K562 (cell line): ENCODE results near the gene LRRC3B. TPM values are rescaled to one million over a fixed set of nuclear protein-coding genes. Genes with fewer than 3 reads are reported as not detected.

Experiments used
- ATAC-seq: fragments of 200-7000 bp; cut with Tn5 transposase; 3 replicates; pipeline ENCODE4 v1.9.1; 2020; ENCODE audit warnings: moderate library complexity
- BruUV-seq: library from RNA; stranded (reverse); fragments of 400-500 nt; replicated peaks from 2 replicates; lab custom pipeline; 2021; lab: Mats Ljungman, UMichigan
- CTCF ChIA-PET: fragments of 300-600 bp; formaldehyde crosslinking; extraction: SDS; loops from one replicate; lab custom pipeline; 2021; ENCODE audit warnings: low intra/inter-chr PET ratio; lab: Yijun Ruan, JAX
- POLR2A ChIA-PET: fragments of 300-600, 350-650 bp; sonication (Branson Sonifier 250); formaldehyde crosslinking; extraction: SDS; loops from one replicate; lab custom pipeline; 2021; ENCODE audit warnings: antibody characterized with exemption, inconsistent platforms; lab: Yijun Ruan, JAX
- DNase-seq, 4 experiments: peaks; one replicate each; pipeline versions ENCODE4 v3.0.0 to v3.0.0-alpha.2; 2011 to 2018; ENCODE audit warnings: low spot score in 3 of 4, mixed read lengths in 3 of 4; ENCODE audit errors: extremely low read depth in 1 of 4
- FAIRE-seq: peaks from 2 replicates; lab custom pipeline; 2011; peaks lifted over from hg19 to GRCh38; lab: Jason Lieb, UNC
- H2AFZ ChIP-seq: 2 replicates; pipeline ENCODE4 v1.6.0; 2011; ENCODE audit warnings: low read depth, low read length, control low read depth, inconsistent platforms
- H3K27ac ChIP-seq: fragments of 200-600 bp; 3 replicates; pipeline ENCODE4 v1.8.0; 2011; ENCODE audit warnings: low read depth, mild to moderate bottlenecking, control low read depth, inconsistent platforms, low read length, moderate library complexity, mixed read lengths; ENCODE audit errors: extremely low read depth
- H3K27me3 ChIP-seq, 2 experiments: fragments of 300-600 bp in 1 of 2; 2 replicates in 1 of 2; 3 replicates in 1 of 2; pipeline versions ENCODE4 v1.6.0 to v1.8.0; 2011; ENCODE audit warnings: inconsistent platforms in 2 of 2, low read length in 2 of 2, mild to moderate bottlenecking in 1 of 2, mixed read lengths in 1 of 2, moderate library complexity in 1 of 2; ENCODE audit not compliant: control insufficient read depth in 2 of 2, insufficient read depth in 2 of 2
- H3K36me3 ChIP-seq: fragments of 300-600 bp; 3 replicates; pipeline ENCODE4 v1.8.0; 2011; ENCODE audit warnings: mild to moderate bottlenecking, low read length, inconsistent platforms; ENCODE audit not compliant: control insufficient read depth, insufficient read depth
- H3K4me1 ChIP-seq, 2 experiments: fragments of 200-600 bp in 1 of 2; replicated peaks in 1 of 2; 2 replicates in 1 of 2; 3 replicates in 1 of 2; pipeline versions ENCODE4 v1.5.1 to v1.8.0; 2011; ENCODE audit warnings: inconsistent platforms in 2 of 2, low read length in 2 of 2, mild to moderate bottlenecking in 1 of 2, mixed read lengths in 1 of 2, moderate library complexity in 1 of 2; ENCODE audit not compliant: control insufficient read depth in 2 of 2, insufficient read depth in 2 of 2
- H3K4me2 ChIP-seq: 2 replicates; pipeline ENCODE4 v1.6.1; 2011; ENCODE audit warnings: low read length, control low read depth, inconsistent platforms, mixed read lengths; ENCODE audit not compliant: insufficient read depth
- H3K4me3 ChIP-seq: fragments of 200-600 bp; sonication (generic), shearing (Covaris generic); 2 replicates; pipeline ENCODE4 v1.5.1; 2016; ENCODE audit warnings: control low read depth, inconsistent platforms
- H3K79me2 ChIP-seq: fragments of 200-600 bp; 3 replicates; pipeline ENCODE4 v1.8.0; 2011; ENCODE audit warnings: low read length, inconsistent platforms; ENCODE audit not compliant: control insufficient read depth, insufficient read depth
- H3K9ac ChIP-seq, 2 experiments: 2 replicates each; pipeline versions ENCODE4 v1.6.0 to v1.6.1; 2011; ENCODE audit warnings: low read depth in 2 of 2, low read length in 2 of 2, control low read depth in 1 of 2, inconsistent platforms in 1 of 2, mild to moderate bottlenecking in 1 of 2, mixed read lengths in 1 of 2; ENCODE audit not compliant: insufficient read depth in 1 of 2
- H3K9me1 ChIP-seq: one replicate; pipeline ENCODE4 v1.6.0; 2011; ENCODE audit warnings: inconsistent platforms, mild to moderate bottlenecking, low read length, moderate library complexity; ENCODE audit not compliant: control insufficient read depth, insufficient read depth
- H3K9me3 ChIP-seq: replicated peaks from 2 replicates; pipeline ENCODE4 v1.5.1; 2011; ENCODE audit warnings: low read depth, low read length, inconsistent platforms; ENCODE audit not compliant: control insufficient read depth, insufficient read depth
- H4K20me1 ChIP-seq: replicated peaks from 2 replicates; pipeline ENCODE4 v1.6.1; 2011; ENCODE audit warnings: low read length, inconsistent platforms, mixed read lengths; ENCODE audit not compliant: control insufficient read depth, insufficient read depth
- BMI1 ChIP-seq: fragments of 150-350 bp; IDR thresholded peaks from 2 replicates; pipeline ENCODE4 v1.6.1; 2014; ENCODE audit warnings: low read length
- DDX20 ChIP-seq: fragments of 450-650 bp; IDR thresholded peaks from 2 replicates; pipeline ENCODE4 v1.6.1; 2016; ENCODE audit warnings: missing genetic modification characterization, low read depth, mild to moderate bottlenecking, missing compliant biosample characterization, moderate library complexity
- DNMT1 ChIP-seq: fragments of 450-650 bp; IDR thresholded peaks from 2 replicates; pipeline ENCODE4 v1.6.1; 2016; ENCODE audit warnings: antibody characterized with exemption, mild to moderate bottlenecking
- HES1 ChIP-seq: fragments of 450-650 bp; IDR thresholded peaks from 2 replicates; pipeline ENCODE4 v1.6.1; 2016; ENCODE audit warnings: low read depth, mild to moderate bottlenecking, moderate library complexity
- HMG20B ChIP-seq: fragments of 250-450 bp; sonication (Bioruptor Pico); IDR thresholded peaks from 2 replicates; pipeline ENCODE4 v1.5.0; 2021; ENCODE audit warnings: mild to moderate bottlenecking
- KLF10 ChIP-seq: fragments of 250-450 bp; sonication (Bioruptor Pico); IDR thresholded peaks from 2 replicates; pipeline ENCODE4 v1.6.1; 2021; ENCODE audit warnings: matching md5 sums
- MYC ChIP-seq, 2 experiments: fragments of 250-450 bp in 1 of 2; sonication (Bioruptor Pico) in 1 of 2; IDR thresholded peaks; 2 replicates each; pipeline versions ENCODE4 v1.5.1 to v1.6.1; 2012 to 2021; ENCODE audit warnings: low read depth in 2 of 2, borderline replicate concordance in 1 of 2, improper control_type of control experiment in 1 of 2, low read length in 1 of 2, mild to moderate bottlenecking in 1 of 2, moderate library complexity in 1 of 2
- NR4A1 ChIP-seq, 2 experiments: fragments of 250-450 bp in 1 of 2; fragments of 450-650 bp in 1 of 2; sonication (Bioruptor Pico) in 1 of 2; IDR thresholded peaks; 2 replicates each; pipeline versions ENCODE4 v1.4.0 to v1.6.1; 2016 to 2020; ENCODE audit warnings: mild to moderate bottlenecking in 2 of 2, missing compliant biosample characterization in 1 of 2, missing genetic modification characterization in 1 of 2, moderate library complexity in 1 of 2
- OTX1 ChIP-seq: fragments of 450-650 bp; formaldehyde crosslinking; IDR thresholded peaks from 2 replicates; pipeline ENCODE4 v1.4.0; 2022; ENCODE audit warnings: mild to moderate bottlenecking
- RAD51 ChIP-seq: fragments of 450-650 bp; IDR thresholded peaks from 2 replicates; pipeline ENCODE4 v1.7.1; 2016; ENCODE audit warnings: low read depth, mild to moderate bottlenecking, borderline replicate concordance
- RBM39 ChIP-seq: fragments of 200-400 bp; formaldehyde crosslinking; optimal IDR thresholded peaks from 2 replicates; pipeline ENCODE3; 2018; ENCODE audit warnings: low read depth, low read length
- ZNF134 ChIP-seq: fragments of 250-450 bp; sonication (Bioruptor Pico); conservative IDR thresholded peaks from 2 replicates; pipeline ENCODE4 v1.4.0; 2020
- ZNF644 ChIP-seq: fragments of 200-800 bp; sonication (Bioruptor generic); IDR thresholded peaks from 2 replicates; pipeline ENCODE4 v1.6.1; 2016; ENCODE audit warnings: low read depth, missing genetic modification characterization, missing compliant biosample characterization
- WGBS: fragments of 100-300 bp; shearing (Covaris generic); methylation state at CpG from one replicate; pipeline ENCODE4 v1.1.6; 2016; ENCODE audit warnings: low coverage, mixed read lengths; ENCODE audit not compliant: insufficient coverage; ENCODE audit errors: missing lambda C conversion rate; 5-methylcytosine and 5-hydroxymethylcytosine counted together
- in situ Hi-C: fragments of 300-500 bp; cut with MboI; formaldehyde crosslinking; loops from 4 replicates; pipeline ENCODE4 v1.15.0; 2018; ENCODE audit warnings: inconsistent platforms, mixed read lengths
- intact Hi-C: fragments of 100-400 bp; cut with micrococcal nuclease; formaldehyde crosslinking; loops from 2 replicates; pipeline ENCODE4 v1.14.2; 2022
- polyA plus RNA-seq, 8 experiments: library from polyadenylated mRNA; depleted of rRNA in 4 of 8; stranded (reverse) in 5 of 8; unstranded in 3 of 8; fragments of >200 nt; fragmentation: Nextera tagmentation in 2 of 8; fragmentation: Illumina TruSeq in 1 of 8; extraction: Ambion mirVana in 2 of 8; extraction: Trizol in 1 of 8; gene quantifications; 2 replicates each; pipeline versions ENCODE4 v1.2.1 to v1.2.3, GENCODE V29; 2011 to 2014; ENCODE audit warnings: inconsistent platforms in 1 of 8, missing spikeins in 1 of 8
- total RNA-seq, 7 experiments: library from RNA; depleted of rRNA in 6 of 7; stranded (reverse); fragments of >200 nt in 6 of 7; fragmentation: Illumina TruSeq in 2 of 7; extraction: Trizol in 2 of 7; gene quantifications; 2 replicates each; pipeline versions ENCODE4 v1.2.1 to v1.2.3, GENCODE V29; 2011 to 2021; ENCODE audit warnings: low replicate concordance in 1 of 7
- TF ChIP-seq, protein P1 (sequence below): fragments of 250-450 bp; sonication (Bioruptor Pico); IDR thresholded peaks from 2 replicates; pipeline ENCODE4 v1.8.0; 2022; ENCODE audit warnings: inconsistent platforms

Gene LRRC3B
- total and polyA plus RNA-seq, 9 of the 15 experiments (the other 6 are each of a cell fraction or from before 2014, with no cell fraction given), result under 0.01 to 0.33 TPM; not detected in 7

- ChIA-PET POLR2A (no interaction called here), CTCF (no interaction called here)
- Histone ChIP-seq H3K9me3 (peaks cover 3% of the 10 kb centered on the region), H3K27ac (no peak overlapping the region), H2AFZ (no peak overlapping the region), H3K9ac (no peak overlapping the region), H3K4me3 (no peak overlapping the region), H3K4me1 (no peaks in the 10 kb centered on the region), H3K4me2 (no peak overlapping the region), H3K27me3 (no peaks in the 10 kb centered on the region), H4K20me1 (no peaks in the 10 kb centered on the region), H3K79me2 (no peaks in the 10 kb centered on the region), H3K36me3 (no peaks in the 10 kb centered on the region), H3K9me1 (no peaks in the 10 kb centered on the region)
- FAIRE-seq (no peak), DNase-seq (no peak), ATAC-seq (no peak)
- in situ Hi-C loops (no loop called here), intact Hi-C loops (no loop called here)
- BruUV-seq, result no TSS peak
- TF ChIP-seq BMI1, result no peak
- no peak for TF ChIP-seq DDX20 (tag)
- TF ChIP-seq NR4A1 (CRISPR knock-in tag; IDR thresholded peaks at IDR 0.05), result no peak
- TF ChIP-seq NR4A1 (tag; IDR thresholded peaks at IDR 0.05), result no peak
- no peak for TF ChIP-seq HES1
- TF ChIP-seq DNMT1, result no peak
- no peak for TF ChIP-seq KLF10 (CRISPR knock-in tag)
- WGBS, result 0% methylated on average over 1 of the region's 1 CpG
These were observed 43.5 kb upstream of the LRRC3B start for GRCh38 chr3:26579116-26579515.

DNA sequence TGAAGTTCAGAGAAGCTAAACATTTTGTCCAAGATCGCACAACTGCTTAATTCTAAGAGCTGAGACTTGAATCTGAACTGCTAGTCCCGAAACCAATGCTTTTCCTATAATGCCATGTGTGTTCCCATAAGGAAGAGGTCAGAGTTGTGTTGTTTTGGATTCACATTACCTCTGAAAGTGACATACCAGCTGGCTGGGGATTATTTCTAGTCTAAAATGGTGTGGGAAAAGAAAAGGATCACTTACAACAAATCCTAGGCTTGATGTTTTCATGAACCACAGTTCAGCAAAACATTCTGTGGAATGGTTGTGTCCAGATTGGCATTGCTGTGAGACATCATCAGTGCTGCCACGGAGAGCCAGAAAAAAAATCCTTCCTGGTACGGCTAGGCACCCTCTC, 35.0 kb upstream of the LRRC3B start:
- Histone ChIP-seq H3K4me1 (no peaks in the 10 kb centered on the region), H3K9me1 (no peaks in the 10 kb centered on the region), H3K27ac (no peak overlapping the region), H3K4me2 (no peak overlapping the region), H2AFZ (no peak overlapping the region), H3K4me3 (no peak overlapping the region), H3K27me3 (no peaks in the 10 kb centered on the region), H4K20me1 (no peaks in the 10 kb centered on the region), H3K79me2 (no peaks in the 10 kb centered on the region), H3K9me3 (no peaks in the 10 kb centered on the region; the same call in 1 of the 2 replicates), H3K36me3 (no peaks in the 10 kb centered on the region), H3K9ac (no peak overlapping the region)
- in situ Hi-C loops, result no loop called here
- no peak for FAIRE-seq
- 0% methylated on average over 4 of the region's 4 CpGs for WGBS
- CTCF ChIA-PET, result no interaction called here
- BruUV-seq, result no TSS peak
- intact Hi-C loops, result no loop called here
- no peak for ATAC-seq
- POLR2A ChIA-PET, result no interaction called here
- no peak for DNase-seq
- TF ChIP-seq MYC (IDR thresholded peaks at IDR 0.05; ENCODE audit: low read depth, low read length) (no peak), MYC (CRISPR knock-in tag; IDR thresholded peaks at IDR 0.05; ENCODE audit: borderline replicate concordance, low read depth) (no peak), HMG20B (CRISPR knock-in tag) (no peak), RAD51 (no peak), ZNF134 (CRISPR knock-in tag) (no peak), OTX1 (CRISPR knock-in tag) (no peak), ZNF644 (no peak), RBM39 (no peak)
- TF ChIP-seq, protein P1, sequence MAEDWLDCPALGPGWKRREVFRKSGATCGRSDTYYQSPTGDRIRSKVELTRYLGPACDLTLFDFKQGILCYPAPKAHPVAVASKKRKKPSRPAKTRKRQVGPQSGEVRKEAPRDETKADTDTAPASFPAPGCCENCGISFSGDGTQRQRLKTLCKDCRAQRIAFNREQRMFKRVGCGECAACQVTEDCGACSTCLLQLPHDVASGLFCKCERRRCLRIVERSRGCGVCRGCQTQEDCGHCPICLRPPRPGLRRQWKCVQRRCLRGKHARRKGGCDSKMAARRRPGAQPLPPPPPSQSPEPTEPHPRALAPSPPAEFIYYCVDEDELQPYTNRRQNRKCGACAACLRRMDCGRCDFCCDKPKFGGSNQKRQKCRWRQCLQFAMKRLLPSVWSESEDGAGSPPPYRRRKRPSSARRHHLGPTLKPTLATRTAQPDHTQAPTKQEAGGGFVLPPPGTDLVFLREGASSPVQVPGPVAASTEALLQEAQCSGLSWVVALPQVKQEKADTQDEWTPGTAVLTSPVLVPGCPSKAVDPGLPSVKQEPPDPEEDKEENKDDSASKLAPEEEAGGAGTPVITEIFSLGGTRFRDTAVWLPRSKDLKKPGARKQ (CRISPR knock-in tag), result no peak
